Activated CD4-positive, alpha-beta T cell treated with anti-CD3 and anti-CD28 coated beads for 36 hours (primary cell): ENCODE data around the gene KCNQ1OT1. TPM values are rescaled to one million over a fixed set of nuclear protein-coding genes. Genes with fewer than 3 reads are reported as not detected.

ENCODE experiments used
- ATAC-seq: fragments of 200-7000 bp; cut with Tn5 transposase; one replicate; pipeline ENCODE4 v1.10.0; 2021; ENCODE audit warnings: mild to moderate bottlenecking, moderate library complexity
- CTCF ChIA-PET: fragments of 350-600 bp; sonication (Branson Sonifier 250); formaldehyde crosslinking; loops from one replicate; lab custom pipeline; 2021; ENCODE audit warnings: antibody characterized with exemption; lab: Charles Lee
- POLR2A ChIA-PET: fragments of 350-600 bp; sonication (Branson Sonifier 250); formaldehyde crosslinking; loops from one replicate; lab custom pipeline; 2021; ENCODE audit warnings: antibody characterized with exemption, inconsistent platforms; lab: Charles Lee
- DNase-seq: peaks from one replicate; pipeline ENCODE4 v3.0.0-alpha.2; 2020
- H3K27ac Mint-ChIP-seq: one replicate; pipeline ENCODE4 v1.8.0; 2021; ENCODE audit warnings: mixed read lengths
- H3K27me3 Mint-ChIP-seq: one replicate; pipeline ENCODE4 v1.8.0; 2021; ENCODE audit warnings: mixed read lengths
- H3K36me3 Mint-ChIP-seq: one replicate; pipeline ENCODE4 v1.8.0; 2021; ENCODE audit warnings: low read depth, mixed read lengths
- H3K4me1 Mint-ChIP-seq: one replicate; pipeline ENCODE4 v1.8.0; 2021; ENCODE audit warnings: mixed read lengths
- H3K4me3 Mint-ChIP-seq: one replicate; pipeline ENCODE4 v1.8.0; 2021; ENCODE audit warnings: mild to moderate bottlenecking, moderate library complexity, mixed read lengths
- H3K9me3 Mint-ChIP-seq: one replicate; pipeline ENCODE4 v1.8.0; 2021; ENCODE audit warnings: low read depth, mixed read lengths
- intact Hi-C, 2 experiments: fragments of 100-400 bp; cut with DNase I in 1 of 2; cut with micrococcal nuclease in 1 of 2; formaldehyde crosslinking; loops; one replicate each; pipeline versions ENCODE4 v1.14.2 to v1.15.1; 2022 to 2024; cut with DNase I, micrococcal nuclease
- total RNA-seq, 2 experiments: library from RNA; stranded (reverse); gene quantifications; one replicate each; pipeline ENCODE4 v1.2.3, GENCODE V29; 2021

KCNQ1OT1 gene
- total RNA-seq, 2 experiments from 2014 or later, result 0.16 TPM

- ATAC-seq (no peak), DNase-seq (no peak)
- ChIA-PET POLR2A (no interaction called here), CTCF (no interaction called here)
- Mint-ChIP-seq H3K4me1 (no peaks in the 10 kb centered on the region), H3K4me3 (no peak overlapping the region), H3K27ac (no peak overlapping the region), H3K36me3 (no peaks in the 10 kb centered on the region), H3K27me3 (no peaks in the 10 kb centered on the region), H3K9me3 (no peaks in the 10 kb centered on the region)
- intact Hi-C loops, result no loop called here
These were observed 128.8 kb downstream of the KCNQ1OT1 start for GRCh38 chr11:2570841-2571597.

DNA sequence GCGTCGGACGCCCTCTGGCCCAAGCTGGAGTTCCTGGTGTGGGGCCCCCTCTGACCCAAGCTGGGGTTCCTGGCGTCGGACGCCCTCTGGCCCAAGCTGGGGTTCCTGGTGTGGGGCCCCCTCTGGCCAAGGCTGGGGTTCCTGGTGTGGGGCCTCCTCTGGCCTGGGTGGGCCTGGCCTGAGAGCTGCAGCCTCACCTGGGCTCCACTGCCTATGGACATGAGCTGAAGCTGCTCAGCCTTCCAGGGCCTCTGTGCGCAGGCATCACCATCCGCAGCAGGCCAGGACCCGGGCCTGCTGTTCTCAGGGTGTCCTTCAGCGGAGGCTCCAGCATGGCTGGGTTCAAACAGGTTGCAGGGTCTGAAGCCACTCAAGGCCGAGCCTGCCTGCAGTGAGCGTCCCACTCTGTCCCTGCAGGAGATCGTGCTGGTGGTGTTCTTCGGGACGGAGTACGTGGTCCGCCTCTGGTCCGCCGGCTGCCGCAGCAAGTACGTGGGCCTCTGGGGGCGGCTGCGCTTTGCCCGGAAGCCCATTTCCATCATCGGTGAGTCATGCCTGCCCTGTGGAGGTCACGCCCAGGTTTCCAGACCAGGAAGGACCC lies 129.5 kb downstream of the KCNQ1OT1 start:
- H3K27me3 Mint-ChIP-seq, result no peaks in the 10 kb centered on the region
- POLR2A ChIA-PET, result no interaction called here
- H3K4me3 Mint-ChIP-seq, result no peak overlapping the region
- CTCF ChIA-PET, result no interaction called here
- no peaks in the 10 kb centered on the region for H3K9me3 Mint-ChIP-seq
- H3K4me1 Mint-ChIP-seq, result no peaks in the 10 kb centered on the region
- no peak for DNase-seq
- no peaks in the 10 kb centered on the region for H3K36me3 Mint-ChIP-seq
- intact Hi-C loops, result no loop called here
- no peak overlapping the region for H3K27ac Mint-ChIP-seq
- ATAC-seq, result no peak

DNA sequence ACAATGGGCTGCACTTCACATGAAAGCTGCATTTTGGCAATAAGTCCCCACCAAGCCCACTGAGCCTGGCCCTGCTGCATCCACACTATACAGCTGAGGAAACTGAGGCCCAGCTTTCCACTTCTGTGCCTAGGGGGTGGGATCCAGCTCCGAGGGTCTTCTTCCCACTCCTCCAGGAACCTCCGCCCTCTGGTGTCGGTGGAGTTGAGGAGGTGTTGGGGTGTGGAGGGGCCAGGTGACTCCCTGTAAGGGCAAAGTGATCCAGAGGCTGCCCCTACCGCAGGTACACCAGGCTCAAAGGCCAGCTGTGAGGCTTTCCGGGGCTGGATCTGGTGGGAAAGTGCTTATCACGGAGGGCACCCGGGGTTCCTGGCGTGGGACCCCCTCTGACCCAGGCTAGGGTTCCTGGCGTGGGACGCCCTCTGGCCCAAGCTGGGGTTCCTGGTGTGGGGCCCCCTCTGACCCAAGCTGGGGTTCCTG lies 130.0 kb downstream of the KCNQ1OT1 start:
- H3K4me3 Mint-ChIP-seq, result no peak overlapping the region
- no peak overlapping the region for H3K27ac Mint-ChIP-seq
- H3K27me3 Mint-ChIP-seq, result no peaks in the 10 kb centered on the region
- H3K4me1 Mint-ChIP-seq, result no peaks in the 10 kb centered on the region
- DNase-seq, result no peak
- intact Hi-C loops, result no loop called here
- no peaks in the 10 kb centered on the region for H3K36me3 Mint-ChIP-seq
- ChIA-PET POLR2A (no interaction called here), CTCF (no interaction called here)
- no peak for ATAC-seq
- no peaks in the 10 kb centered on the region for H3K9me3 Mint-ChIP-seq

DNA sequence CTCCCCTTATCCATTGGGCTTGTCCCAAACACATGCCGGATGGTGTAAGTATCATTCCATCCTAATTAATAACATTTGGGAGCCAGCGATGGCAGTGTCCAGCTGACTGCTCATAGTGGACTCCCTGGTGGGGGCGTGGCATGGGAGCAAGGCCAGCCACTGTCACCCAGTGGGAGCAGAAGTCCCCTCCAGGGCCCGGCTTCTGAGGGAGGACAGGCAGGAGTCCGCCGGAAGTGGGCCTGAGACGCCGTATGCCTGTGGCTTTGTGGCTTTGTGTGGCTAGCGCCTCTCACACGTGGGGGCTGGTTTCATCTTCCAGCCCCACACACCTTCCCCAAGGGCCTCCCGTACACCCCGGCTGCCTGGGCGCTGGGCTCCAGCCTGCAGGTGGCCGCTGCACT lies 130.5 kb downstream of the KCNQ1OT1 start:
- Mint-ChIP-seq H3K36me3 (no peaks in the 10 kb centered on the region), H3K4me3 (no peak overlapping the region), H3K9me3 (no peaks in the 10 kb centered on the region), H3K27me3 (no peaks in the 10 kb centered on the region), H3K4me1 (no peaks in the 10 kb centered on the region), H3K27ac (no peak overlapping the region)
- POLR2A ChIA-PET, result no interaction called here
- no peak for DNase-seq
- no peak for ATAC-seq
- intact Hi-C loops, result no loop called here
- CTCF ChIA-PET, result no interaction called here

GRCh38 chr11:2567026-2567671 lies 132.6 kb downstream of the KCNQ1OT1 start:
- H3K9me3 Mint-ChIP-seq, result no peaks in the 10 kb centered on the region
- H3K4me1 Mint-ChIP-seq, result no peaks in the 10 kb centered on the region
- ChIA-PET POLR2A (no interaction called here), CTCF (no interaction called here)
- H3K4me3 Mint-ChIP-seq, result no peak overlapping the region
- no peaks in the 10 kb centered on the region for H3K27me3 Mint-ChIP-seq
- ATAC-seq, result no peak
- intact Hi-C loops, result no loop called here
- H3K27ac Mint-ChIP-seq, result no peak overlapping the region
- DNase-seq, result no peak
- no peaks in the 10 kb centered on the region for H3K36me3 Mint-ChIP-seq

DNA sequence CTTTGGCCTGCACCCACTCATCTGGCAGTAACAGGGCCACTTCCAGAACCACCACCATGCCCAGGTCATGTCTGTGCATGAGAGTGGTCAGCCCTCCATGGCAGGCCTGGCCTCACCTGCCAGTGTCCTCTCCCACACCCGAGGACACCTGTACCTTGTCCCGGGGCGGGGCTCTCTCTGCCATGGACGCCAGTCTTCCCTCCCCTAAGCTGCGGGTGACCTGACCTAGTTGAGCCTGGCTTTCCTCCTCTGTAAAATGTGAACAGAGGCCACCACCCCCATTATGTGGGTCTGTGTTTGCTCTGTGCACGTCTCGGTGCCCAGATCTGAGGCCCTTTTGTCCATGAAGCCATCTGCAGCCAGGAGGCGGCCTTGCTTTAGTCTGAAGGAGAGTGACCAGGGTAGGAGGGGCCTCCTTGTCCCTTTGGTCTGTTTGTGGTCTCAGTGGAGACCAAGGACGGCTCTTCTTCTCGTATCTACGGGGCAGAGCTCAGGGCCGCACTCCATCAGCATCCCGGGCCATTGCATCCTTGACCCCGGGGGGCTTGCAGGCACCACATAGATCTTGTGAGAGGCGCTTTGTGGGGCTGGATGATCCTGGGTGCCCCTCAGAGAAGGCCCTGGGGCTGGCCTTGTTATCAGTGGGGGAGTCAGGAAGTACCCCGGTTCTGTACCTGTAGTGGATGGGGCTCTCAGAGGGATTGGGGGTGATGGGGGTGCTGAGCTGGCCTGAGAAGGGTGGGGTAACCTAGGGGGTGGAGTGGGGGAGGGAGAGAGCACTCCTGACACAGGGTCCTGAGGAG lies 133.4 kb downstream of the KCNQ1OT1 start:
- ChIA-PET CTCF (no interaction called here), POLR2A (no interaction called here)
- Mint-ChIP-seq H3K27me3 (no peaks in the 10 kb centered on the region), H3K27ac (no peak overlapping the region), H3K4me3 (no peak overlapping the region), H3K4me1 (no peaks in the 10 kb centered on the region), H3K9me3 (no peaks in the 10 kb centered on the region), H3K36me3 (no peaks in the 10 kb centered on the region)
- no peak for DNase-seq
- ATAC-seq, result no peak
- intact Hi-C loops, result no loop called here

DNA sequence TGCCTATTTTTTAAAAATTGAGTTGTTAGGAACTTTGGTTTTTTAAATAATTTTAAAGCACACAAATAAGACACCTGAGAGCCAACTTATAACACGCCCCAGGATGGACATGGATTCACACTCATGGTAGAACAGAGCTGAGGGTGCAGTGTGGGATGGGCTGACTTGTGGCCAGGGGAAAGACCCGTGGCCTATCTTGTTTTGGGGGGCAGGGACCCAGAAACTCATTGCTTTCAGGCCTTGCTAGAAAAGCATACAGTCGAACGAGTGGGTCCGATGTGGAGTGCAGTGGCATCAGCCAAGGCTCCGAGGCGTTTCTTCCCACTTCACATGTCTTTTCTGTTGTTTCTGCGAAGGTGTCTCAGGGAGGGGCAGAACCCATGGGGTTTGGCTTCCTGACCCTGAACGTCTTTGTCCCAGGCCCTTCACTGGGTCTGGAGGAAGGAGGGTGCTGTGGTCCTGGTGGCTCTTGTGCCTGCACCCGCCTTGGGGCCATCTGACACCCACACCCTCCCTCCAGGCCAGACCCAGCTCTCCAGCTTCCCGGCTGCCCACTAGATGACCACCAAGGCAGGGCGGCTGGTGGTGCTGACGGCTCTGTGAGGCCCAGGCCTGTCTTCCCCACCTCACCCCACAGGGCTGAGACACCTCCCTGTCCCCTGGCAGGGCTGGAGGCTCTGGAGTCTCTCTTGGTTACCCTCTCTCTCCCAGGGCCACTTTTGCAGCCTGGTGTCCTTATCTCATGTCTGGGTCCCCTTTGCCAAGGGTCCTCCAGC lies 134.2 kb downstream of the KCNQ1OT1 start:
- Mint-ChIP-seq H3K4me1 (no peaks in the 10 kb centered on the region), H3K27ac (no peak overlapping the region), H3K27me3 (no peaks in the 10 kb centered on the region), H3K36me3 (no peaks in the 10 kb centered on the region), H3K9me3 (no peaks in the 10 kb centered on the region), H3K4me3 (no peak overlapping the region)
- intact Hi-C loops, result no loop called here
- ATAC-seq (no peak), DNase-seq (no peak)
- POLR2A ChIA-PET, result no interaction called here
- CTCF ChIA-PET, result no interaction called here

GRCh38 chr11:2564588-2565425 lies 135.0 kb downstream of the KCNQ1OT1 start:
- ChIA-PET POLR2A (no interaction called here), CTCF (no interaction called here)
- H3K9me3 Mint-ChIP-seq, result no peaks in the 10 kb centered on the region
- H3K36me3 Mint-ChIP-seq, result no peaks in the 10 kb centered on the region
- no peak overlapping the region for H3K4me3 Mint-ChIP-seq
- H3K27ac Mint-ChIP-seq, result no peak overlapping the region
- DNase-seq (no peak), ATAC-seq (no peak)
- intact Hi-C loops, result no loop called here
- H3K4me1 Mint-ChIP-seq, result no peaks in the 10 kb centered on the region
- no peaks in the 10 kb centered on the region for H3K27me3 Mint-ChIP-seq

DNA sequence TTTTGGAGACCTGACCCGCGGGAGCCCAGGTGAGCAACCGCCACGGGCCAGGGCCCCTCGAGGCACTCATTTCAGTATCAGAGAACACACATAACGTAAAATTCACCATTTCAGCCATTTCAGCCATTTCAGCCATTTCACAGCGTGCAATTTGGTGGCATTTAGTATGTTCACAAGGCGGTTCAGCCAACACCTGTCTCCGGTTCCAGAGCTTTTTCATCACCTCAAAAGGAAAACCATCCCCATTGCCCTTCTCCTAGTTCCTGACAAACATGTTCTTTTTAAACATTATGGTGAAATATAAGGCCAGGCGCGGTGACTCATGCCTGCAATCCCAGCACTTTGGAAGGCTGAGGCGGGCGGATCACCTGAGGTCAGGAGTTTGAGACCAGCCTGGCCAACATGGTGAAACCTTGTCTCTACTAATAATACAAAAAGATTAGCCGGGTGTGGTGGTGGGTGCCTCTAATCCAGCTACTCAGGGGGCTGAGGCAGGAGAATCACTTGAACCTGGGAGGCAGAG lies 135.7 kb downstream of the KCNQ1OT1 start:
- DNase-seq (no peak), ATAC-seq (no peak)
- CTCF ChIA-PET, result no interaction called here
- no peaks in the 10 kb centered on the region for H3K9me3 Mint-ChIP-seq
- no peaks in the 10 kb centered on the region for H3K4me1 Mint-ChIP-seq
- H3K27ac Mint-ChIP-seq, result no peak overlapping the region
- no peak overlapping the region for H3K4me3 Mint-ChIP-seq
- no peaks in the 10 kb centered on the region for H3K27me3 Mint-ChIP-seq
- POLR2A ChIA-PET, result no interaction called here
- no peaks in the 10 kb centered on the region for H3K36me3 Mint-ChIP-seq
- intact Hi-C loops, result no loop called here

- ATAC-seq (no peak), DNase-seq (no peak)
- Mint-ChIP-seq H3K9me3 (no peaks in the 10 kb centered on the region), H3K27ac (no peak overlapping the region), H3K27me3 (no peaks in the 10 kb centered on the region), H3K4me3 (no peak overlapping the region), H3K4me1 (no peaks in the 10 kb centered on the region), H3K36me3 (no peaks in the 10 kb centered on the region)
- ChIA-PET CTCF (no interaction called here), POLR2A (no interaction called here)
- intact Hi-C loops, result no loop called here
These were observed 136.4 kb downstream of the KCNQ1OT1 start for GRCh38 chr11:2563213-2564007.
